H9 (cell line): ENCODE measurements around the gene NADSYN1. TPM values are rescaled to one million over a fixed set of nuclear protein-coding genes. Genes with fewer than 3 reads are reported as not detected.

ENCODE experiments used
- DNase-seq: peaks from one replicate; pipeline ENCODE4 v3.0.0-alpha.2; 2017
- H2AFZ ChIP-seq: one replicate; pipeline ENCODE4 v1.6.1; 2013; ENCODE audit warnings: mild to moderate bottlenecking, low read length, control low read depth, moderate library complexity
- H2AK5ac ChIP-seq: 2 replicates; pipeline ENCODE4 v1.6.1; 2013; ENCODE audit warnings: low read length, control low read depth, mixed read lengths; ENCODE audit not compliant: insufficient read length
- H2BK120ac ChIP-seq: one replicate; pipeline ENCODE4 v1.6.1; 2013; ENCODE audit warnings: low read depth, mild to moderate bottlenecking, low read length, control low read depth, inconsistent platforms; ENCODE audit not compliant: poor library complexity, severe bottlenecking
- H2BK12ac ChIP-seq: 2 replicates; pipeline ENCODE4 v1.6.1; 2013; ENCODE audit warnings: low read length, control low read depth, mixed read lengths, low read depth; ENCODE audit not compliant: insufficient read length
- H2BK15ac ChIP-seq: 2 replicates; pipeline ENCODE4 v1.6.1; 2013; ENCODE audit warnings: low read depth, low read length, control low read depth
- H2BK20ac ChIP-seq: one replicate; pipeline ENCODE4 v1.6.1; 2013; ENCODE audit warnings: low read depth, mild to moderate bottlenecking, low read length, control low read depth, inconsistent platforms; ENCODE audit not compliant: poor library complexity, severe bottlenecking
- H2BK5ac ChIP-seq: 2 replicates; pipeline ENCODE4 v1.6.1; 2013; ENCODE audit warnings: low read length, control low read depth, mixed read lengths; ENCODE audit not compliant: insufficient read length
- H3K14ac ChIP-seq: 2 replicates; pipeline ENCODE4 v1.6.1; 2013; ENCODE audit warnings: low read length, control low read depth; ENCODE audit not compliant: insufficient read depth
- H3K18ac ChIP-seq: 2 replicates; pipeline ENCODE4 v1.6.1; 2013; ENCODE audit warnings: low read depth, mild to moderate bottlenecking, mixed read lengths, low read length, control low read depth; ENCODE audit not compliant: insufficient read length
- H3K23ac ChIP-seq: 2 replicates; pipeline ENCODE4 v1.6.1; 2013; ENCODE audit warnings: low read length, control low read depth, mixed read lengths, low read depth; ENCODE audit not compliant: insufficient read length
- H3K23me2 ChIP-seq: 2 replicates; pipeline ENCODE4 v1.6.1; 2013; ENCODE audit warnings: low read depth, mild to moderate bottlenecking, mixed read lengths, low read length, control low read depth; ENCODE audit not compliant: insufficient read length, poor library complexity, severe bottlenecking
- H3K27ac ChIP-seq: 2 replicates; pipeline ENCODE4 v1.5.1; 2013; ENCODE audit warnings: low read length, control low read depth, mixed read lengths, low read depth; ENCODE audit not compliant: insufficient read length
- H3K27me3 ChIP-seq: 2 replicates; pipeline ENCODE4 v1.6.1; 2013; ENCODE audit warnings: low read length, control low read depth, inconsistent platforms; ENCODE audit not compliant: insufficient read depth
- H3K4ac ChIP-seq: 2 replicates; pipeline ENCODE4 v1.6.1; 2013; ENCODE audit warnings: low read depth, mild to moderate bottlenecking, control low read depth, inconsistent platforms, low read length, moderate library complexity
- H3K4me1 ChIP-seq: 2 replicates; pipeline ENCODE4 v1.6.1; 2013; ENCODE audit warnings: low read length, control low read depth, inconsistent platforms; ENCODE audit not compliant: insufficient read depth
- H3K4me2 ChIP-seq: 2 replicates; pipeline ENCODE4 v1.6.1; 2013; ENCODE audit warnings: low read length, control low read depth, mixed read lengths; ENCODE audit not compliant: insufficient read length, insufficient read depth
- H3K56ac ChIP-seq: 2 replicates; pipeline ENCODE4 v1.6.1; 2013; ENCODE audit warnings: low read depth, mild to moderate bottlenecking, mixed read lengths, low read length, control low read depth; ENCODE audit not compliant: insufficient read length
- H3K79me1 ChIP-seq: 2 replicates; pipeline ENCODE4 v1.6.1; 2013; ENCODE audit warnings: low read depth, mild to moderate bottlenecking, moderate library complexity, low read length, control low read depth, inconsistent platforms; ENCODE audit not compliant: insufficient read depth, poor library complexity, severe bottlenecking
- H3K79me2 ChIP-seq: 2 replicates; pipeline ENCODE4 v1.6.1; 2013; ENCODE audit warnings: low read length, control low read depth, inconsistent platforms; ENCODE audit not compliant: insufficient read depth
- H3K9ac ChIP-seq: 2 replicates; pipeline ENCODE4 v1.6.1; 2013; ENCODE audit warnings: low read length, control low read depth, mixed read lengths; ENCODE audit not compliant: insufficient read length; ENCODE audit errors: extremely low read depth
- H3K9me3 ChIP-seq: one replicate; pipeline ENCODE4 v1.6.1; 2013; ENCODE audit warnings: low read depth, low read length, inconsistent platforms; ENCODE audit not compliant: control insufficient read depth
- H3T11ph ChIP-seq: one replicate; pipeline ENCODE4 v1.6.1; 2013; ENCODE audit warnings: mild to moderate bottlenecking, low read length, control low read depth, inconsistent platforms
- H4K20me1 ChIP-seq: one replicate; pipeline ENCODE4 v1.6.1; 2013; ENCODE audit not compliant: control insufficient read depth, insufficient read length, insufficient read depth
- H4K5ac ChIP-seq: 2 replicates; pipeline ENCODE4 v1.6.1; 2013; ENCODE audit warnings: low read depth, mild to moderate bottlenecking, mixed read lengths, low read length, control low read depth; ENCODE audit not compliant: insufficient read length
- H4K8ac ChIP-seq: replicated peaks from 2 replicates; pipeline ENCODE4 v1.6.1; 2013; ENCODE audit warnings: low read length, control low read depth, mixed read lengths, low read depth; ENCODE audit not compliant: insufficient read length
- H4K91ac ChIP-seq: 2 replicates; pipeline ENCODE4 v1.6.1; 2013; ENCODE audit warnings: low read depth, mild to moderate bottlenecking, moderate library complexity, mixed read lengths, low read length, control low read depth; ENCODE audit not compliant: insufficient read length
- H3K27ac Mint-ChIP-seq, 3 experiments: 2 replicates in 2 of 3; 3 replicates in 1 of 3; pipeline ENCODE4 v1.8.0; 2020 to 2021; ENCODE audit warnings: mixed read lengths in 3 of 3, mild to moderate bottlenecking in 1 of 3, moderate library complexity in 1 of 3
- H3K27me3 Mint-ChIP-seq: 2 replicates; pipeline ENCODE4 v1.8.0; 2021; ENCODE audit warnings: low read depth, mild to moderate bottlenecking, moderate library complexity, mixed read lengths
- H3K36me3 Mint-ChIP-seq, 3 experiments: 2 replicates in 2 of 3; 3 replicates in 1 of 3; pipeline ENCODE4 v1.8.0; 2020 to 2021; ENCODE audit warnings: low read depth in 3 of 3, mixed read lengths in 3 of 3; ENCODE audit not compliant: insufficient read depth in 1 of 3
- H3K4me1 Mint-ChIP-seq, 2 experiments: 2 replicates each; pipeline ENCODE4 v1.8.0; 2020; ENCODE audit warnings: mixed read lengths in 2 of 2
- H3K4me3 Mint-ChIP-seq, 2 experiments: 2 replicates in 1 of 2; 3 replicates in 1 of 2; pipeline ENCODE4 v1.8.0; 2020 to 2021; ENCODE audit warnings: mild to moderate bottlenecking in 2 of 2, mixed read lengths in 2 of 2, moderate library complexity in 1 of 2
- H3K9me3 Mint-ChIP-seq, 2 experiments: 2 replicates in 1 of 2; 3 replicates in 1 of 2; pipeline ENCODE4 v1.8.0; 2020; ENCODE audit warnings: mild to moderate bottlenecking in 2 of 2, mixed read lengths in 2 of 2, moderate library complexity in 1 of 2
- WGBS: extraction: QIAGEN DNeasy Blood & Tissue Kit; methylation state at CpG from one replicate; pipeline ENCODE4 v1.1.7; 2013; ENCODE audit warnings: missing lambda C conversion rate, low lambda C conversion rate, mixed read lengths; ENCODE audit not compliant: insufficient read length; ENCODE audit errors: extremely low coverage; 5-methylcytosine and 5-hydroxymethylcytosine counted together
- total RNA-seq: library from RNA; stranded (reverse); gene quantifications from 2 replicates; pipeline ENCODE4 v1.2.1, GENCODE V29; 2021
- TF ChIP-seq, protein P1 (sequence below): fragments of 200-600 bp; sonication (generic); conservative IDR thresholded peaks from 3 replicates; pipeline ENCODE4 v1.8.0; 2021; ENCODE audit warnings: antibody characterized with exemption, mild to moderate bottlenecking

NADSYN1 gene
- total RNA-seq, 1 experiment from 2014 or later, result 44.2 TPM

DNA sequence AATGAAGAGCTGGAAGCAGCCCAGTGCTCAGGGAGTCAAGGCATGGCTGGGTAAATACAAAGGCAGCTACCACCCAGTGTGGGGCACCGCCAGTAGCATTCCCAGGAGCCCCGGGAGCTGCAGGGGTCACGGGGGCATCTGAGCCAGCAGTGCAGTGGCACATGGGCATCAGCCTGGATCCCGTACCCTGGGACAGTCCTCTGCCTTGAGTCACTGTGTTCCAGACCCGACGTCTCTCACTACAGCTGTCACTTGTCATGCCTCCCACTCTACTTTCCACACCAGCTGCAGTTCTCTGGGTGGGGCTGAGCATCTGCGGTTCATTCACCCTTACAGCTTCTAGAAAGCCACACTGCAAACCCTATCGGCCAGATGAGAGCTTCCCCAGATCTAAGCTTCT, 34.4 kb upstream of the NADSYN1 start:
- TF ChIP-seq, protein P1, sequence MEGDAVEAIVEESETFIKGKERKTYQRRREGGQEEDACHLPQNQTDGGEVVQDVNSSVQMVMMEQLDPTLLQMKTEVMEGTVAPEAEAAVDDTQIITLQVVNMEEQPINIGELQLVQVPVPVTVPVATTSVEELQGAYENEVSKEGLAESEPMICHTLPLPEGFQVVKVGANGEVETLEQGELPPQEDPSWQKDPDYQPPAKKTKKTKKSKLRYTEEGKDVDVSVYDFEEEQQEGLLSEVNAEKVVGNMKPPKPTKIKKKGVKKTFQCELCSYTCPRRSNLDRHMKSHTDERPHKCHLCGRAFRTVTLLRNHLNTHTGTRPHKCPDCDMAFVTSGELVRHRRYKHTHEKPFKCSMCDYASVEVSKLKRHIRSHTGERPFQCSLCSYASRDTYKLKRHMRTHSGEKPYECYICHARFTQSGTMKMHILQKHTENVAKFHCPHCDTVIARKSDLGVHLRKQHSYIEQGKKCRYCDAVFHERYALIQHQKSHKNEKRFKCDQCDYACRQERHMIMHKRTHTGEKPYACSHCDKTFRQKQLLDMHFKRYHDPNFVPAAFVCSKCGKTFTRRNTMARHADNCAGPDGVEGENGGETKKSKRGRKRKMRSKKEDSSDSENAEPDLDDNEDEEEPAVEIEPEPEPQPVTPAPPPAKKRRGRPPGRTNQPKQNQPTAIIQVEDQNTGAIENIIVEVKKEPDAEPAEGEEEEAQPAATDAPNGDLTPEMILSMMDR, result no peak
- H3K27ac Mint-ChIP-seq, result no peak overlapping the region
- H3K18ac ChIP-seq, result no peak overlapping the region
- H3K4me1 Mint-ChIP-seq, result no peaks in the 10 kb centered on the region
- H3K14ac ChIP-seq, result no peak overlapping the region
- H3K4me3 Mint-ChIP-seq, result no peak overlapping the region
- H3K79me2 ChIP-seq, result no peaks in the 10 kb centered on the region
- no peak overlapping the region for H4K5ac ChIP-seq
- no peak overlapping the region for H4K91ac ChIP-seq
- DNase-seq, result no peak
- no peak overlapping the region for H3K56ac ChIP-seq
- H3K23ac ChIP-seq, result no peak overlapping the region
- H2BK5ac ChIP-seq, result no peak overlapping the region
- no peak overlapping the region for H3K4me2 ChIP-seq
- H3K4me1 ChIP-seq, result no peaks in the 10 kb centered on the region
- no peak overlapping the region for H3K4ac ChIP-seq
- no peak overlapping the region for H2BK120ac ChIP-seq
- H2BK15ac ChIP-seq, result no peak overlapping the region
- H3K23me2 ChIP-seq, result no peaks in the 10 kb centered on the region
- no peaks in the 10 kb centered on the region for H3K36me3 Mint-ChIP-seq
- H3K27ac ChIP-seq, result no peak overlapping the region
- H3T11ph ChIP-seq, result no peak overlapping the region
- peaks cover 4% of the 10 kb centered on the region; the same call in 1 of the 2 replicates for H3K27me3 ChIP-seq
- no peak overlapping the region for H2BK12ac ChIP-seq
- H3K9me3 Mint-ChIP-seq, result no peaks in the 10 kb centered on the region; a peak in 1 of 5 replicates
- H2BK20ac ChIP-seq, result no peak overlapping the region
- H3K79me1 ChIP-seq, result no peaks in the 10 kb centered on the region
- no peak overlapping the region for H2AK5ac ChIP-seq
- no peaks in the 10 kb centered on the region for H4K20me1 ChIP-seq
- H3K9ac ChIP-seq, result no peak overlapping the region
- no CpG with 5 or more reads among the region's 8 CpGs for WGBS
- H2AFZ ChIP-seq, result no peak overlapping the region
- no peak overlapping the region for H4K8ac ChIP-seq
- peaks cover 15% of the 10 kb centered on the region for H3K27me3 Mint-ChIP-seq
- no peaks in the 10 kb centered on the region for H3K9me3 ChIP-seq
